ENCODE data around the gene NFIB. TPM values are rescaled to one million over a fixed set of nuclear protein-coding genes. Genes with fewer than 3 reads are reported as not detected.

NFIB gene
- total and polyA plus RNA-seq, 2 of the 4 experiments (the other 2 are of a cell fraction): 1.4 to 2.0 TPM

DNA sequence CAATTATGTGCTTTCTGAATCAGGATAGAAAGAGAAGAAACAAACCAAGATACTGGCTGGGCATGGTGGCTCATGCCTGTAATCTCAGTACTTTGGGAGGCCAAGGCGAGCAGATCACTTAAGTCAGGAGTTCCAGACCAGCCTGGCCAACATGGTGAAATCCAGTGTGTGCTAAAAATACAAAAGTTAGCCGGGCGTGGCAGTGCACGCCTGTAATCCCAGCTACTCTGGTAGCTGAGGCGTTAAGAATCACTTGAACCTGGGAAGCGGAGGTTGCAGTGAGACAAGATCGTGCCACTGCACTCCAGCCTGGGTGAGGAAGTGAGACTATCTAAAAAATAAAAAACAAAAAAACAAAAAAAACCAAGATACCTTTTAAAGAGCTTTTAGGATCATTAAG, 214.2 kb downstream of the NFIB start:
- Histone ChIP-seq H3K9me1 (ENCODE audit: insufficient read depth, low read length) (no peaks in the 10 kb centered on the region), H3K4me1 (ENCODE audit: control insufficient read depth, insufficient read depth, low read length) (no peaks in the 10 kb centered on the region), H3K9me3 (ENCODE audit: control insufficient read depth, insufficient read depth, low read length) (no peaks in the 10 kb centered on the region), H3K27me3 (ENCODE audit: control insufficient read depth, insufficient read depth, low read length) (peaks cover 5% of the 10 kb centered on the region), H2BK120ac (ENCODE audit: low read depth, low read length) (no peak overlapping the region), H2AK9ac (replicated peaks; ENCODE audit: low read depth, low read length, poor library complexity) (no peak overlapping the region), H3K56ac (ENCODE audit: extremely low read depth, insufficient read depth, low read length) (no peak overlapping the region), H3K36me3 (ENCODE audit: control insufficient read depth, insufficient read depth, low read length) (no peaks in the 10 kb centered on the region), H2BK20ac (ENCODE audit: low read depth, low read length) (no peak overlapping the region), H2BK5ac (ENCODE audit: low read depth, low read length, poor library complexity, severe bottlenecking) (no peak overlapping the region), H3K4me2 (ENCODE audit: low read depth, low read length) (no peak overlapping the region), H3K79me1 (ENCODE audit: low read depth in 1 of 2, low read length in 2 of 2) (no peaks in the 10 kb centered on the region), H3K27ac (ENCODE audit: insufficient read depth, low read length) (no peak overlapping the region), H3K23ac (ENCODE audit: low read depth, low read length) (no peak overlapping the region), H4K20me1 (ENCODE audit: insufficient read depth, low read length) (no peaks in the 10 kb centered on the region), H3K18ac (ENCODE audit: low read depth, low read length) (no peak overlapping the region), H2AK5ac (ENCODE audit: low read depth, low read length) (no peak overlapping the region), H4K5ac (ENCODE audit: low read depth, low read length) (no peak overlapping the region), H2AFZ (replicated peaks; ENCODE audit: low read length, poor library complexity) (no peak overlapping the region), H3K4ac (ENCODE audit: low read depth, low read length) (no peak overlapping the region), H2BK15ac (ENCODE audit: low read depth, low read length) (no peak overlapping the region), H4K91ac (ENCODE audit: insufficient read depth, low read depth, low read length) (no peak overlapping the region), H3K4me3 (ENCODE audit: insufficient read depth, low read depth, low read length) (no peak overlapping the region), H3K9ac (ENCODE audit: low read depth, low read length) (no peak overlapping the region), H4K8ac (ENCODE audit: low read depth in 2 of 2, low read length in 2 of 2) (no peak overlapping the region), H3K14ac (replicated peaks; ENCODE audit: low read depth, low read length) (no peak overlapping the region)
- ATAC-seq (ENCODE audit: low read depth): no peak
- in situ Hi-C loops (cut with MboI; ENCODE audit: low sequenced_read_pairs) (no loop called here), intact Hi-C loops (cut with micrococcal nuclease) (loop anchor here (5.0 to 10.0 kb wide), 2 partner anchors 223 to 335 kb away; no protein-coding TSS in a partner anchor), dilution Hi-C loops (cut with HindIII; ENCODE audit: low sequenced_read_pairs, unreplicated experiment) (no loop called here)
- BruUV-seq (replicated peaks): no TSS peak
- CTCF ChIA-PET: no interaction called here
- no peak for TF ChIP-seq MAZ (IDR thresholded peaks at IDR 0.05; ENCODE audit: borderline replicate concordance, low read depth, low read length)
- no peak for TF ChIP-seq RFX5 (IDR thresholded peaks at IDR 0.05; ENCODE audit: low read depth, low read length)
- TF ChIP-seq BHLHE40 (IDR thresholded peaks at IDR 0.05; ENCODE audit: low read depth, low read length): no peak
- TF ChIP-seq FOS (IDR thresholded peaks at IDR 0.05; ENCODE audit: low read depth, low read length): no peak
- TF ChIP-seq, protein P1, sequence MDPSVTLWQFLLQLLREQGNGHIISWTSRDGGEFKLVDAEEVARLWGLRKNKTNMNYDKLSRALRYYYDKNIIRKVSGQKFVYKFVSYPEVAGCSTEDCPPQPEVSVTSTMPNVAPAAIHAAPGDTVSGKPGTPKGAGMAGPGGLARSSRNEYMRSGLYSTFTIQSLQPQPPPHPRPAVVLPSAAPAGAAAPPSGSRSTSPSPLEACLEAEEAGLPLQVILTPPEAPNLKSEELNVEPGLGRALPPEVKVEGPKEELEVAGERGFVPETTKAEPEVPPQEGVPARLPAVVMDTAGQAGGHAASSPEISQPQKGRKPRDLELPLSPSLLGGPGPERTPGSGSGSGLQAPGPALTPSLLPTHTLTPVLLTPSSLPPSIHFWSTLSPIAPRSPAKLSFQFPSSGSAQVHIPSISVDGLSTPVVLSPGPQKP (IDR thresholded peaks at IDR 0.05; ENCODE audit: borderline replicate concordance, low read depth, low read length): no peak
- no peak for TF ChIP-seq CHD1 (IDR thresholded peaks at IDR 0.05; ENCODE audit: low read depth, low read length)
- TF ChIP-seq, protein P2, sequence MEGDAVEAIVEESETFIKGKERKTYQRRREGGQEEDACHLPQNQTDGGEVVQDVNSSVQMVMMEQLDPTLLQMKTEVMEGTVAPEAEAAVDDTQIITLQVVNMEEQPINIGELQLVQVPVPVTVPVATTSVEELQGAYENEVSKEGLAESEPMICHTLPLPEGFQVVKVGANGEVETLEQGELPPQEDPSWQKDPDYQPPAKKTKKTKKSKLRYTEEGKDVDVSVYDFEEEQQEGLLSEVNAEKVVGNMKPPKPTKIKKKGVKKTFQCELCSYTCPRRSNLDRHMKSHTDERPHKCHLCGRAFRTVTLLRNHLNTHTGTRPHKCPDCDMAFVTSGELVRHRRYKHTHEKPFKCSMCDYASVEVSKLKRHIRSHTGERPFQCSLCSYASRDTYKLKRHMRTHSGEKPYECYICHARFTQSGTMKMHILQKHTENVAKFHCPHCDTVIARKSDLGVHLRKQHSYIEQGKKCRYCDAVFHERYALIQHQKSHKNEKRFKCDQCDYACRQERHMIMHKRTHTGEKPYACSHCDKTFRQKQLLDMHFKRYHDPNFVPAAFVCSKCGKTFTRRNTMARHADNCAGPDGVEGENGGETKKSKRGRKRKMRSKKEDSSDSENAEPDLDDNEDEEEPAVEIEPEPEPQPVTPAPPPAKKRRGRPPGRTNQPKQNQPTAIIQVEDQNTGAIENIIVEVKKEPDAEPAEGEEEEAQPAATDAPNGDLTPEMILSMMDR (conservative IDR thresholded peaks at IDR 0.05; ENCODE audit: low read depth, low read length): no peak
- no peak for TF ChIP-seq MAFK (IDR thresholded peaks at IDR 0.05; ENCODE audit: low read depth, low read length)
- TF ChIP-seq POLR2A (IDR thresholded peaks at IDR 0.05; ENCODE audit: low read depth, low read length): no peak
- TF ChIP-seq, protein P3, sequence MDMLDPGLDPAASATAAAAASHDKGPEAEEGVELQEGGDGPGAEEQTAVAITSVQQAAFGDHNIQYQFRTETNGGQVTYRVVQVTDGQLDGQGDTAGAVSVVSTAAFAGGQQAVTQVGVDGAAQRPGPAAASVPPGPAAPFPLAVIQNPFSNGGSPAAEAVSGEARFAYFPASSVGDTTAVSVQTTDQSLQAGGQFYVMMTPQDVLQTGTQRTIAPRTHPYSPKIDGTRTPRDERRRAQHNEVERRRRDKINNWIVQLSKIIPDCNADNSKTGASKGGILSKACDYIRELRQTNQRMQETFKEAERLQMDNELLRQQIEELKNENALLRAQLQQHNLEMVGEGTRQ (IDR thresholded peaks at IDR 0.05; ENCODE audit: low read depth, low read length): no peak
- TF ChIP-seq RAD21 (IDR thresholded peaks at IDR 0.05; ENCODE audit: low read length): no peak
- TF ChIP-seq SMC3 (IDR thresholded peaks at IDR 0.05; ENCODE audit: low read depth, low read length): no peak
- no peak for TF ChIP-seq RCOR1 (IDR thresholded peaks at IDR 0.05; ENCODE audit: insufficient replicate concordance, low read length)
- no peak for TF ChIP-seq NFE2L2 (IDR thresholded peaks at IDR 0.05; ENCODE audit: low read depth, low read length)
- no peak for TF ChIP-seq MXI1 (IDR thresholded peaks at IDR 0.05; ENCODE audit: borderline replicate concordance, low read depth, low read length)
- TF ChIP-seq CEBPB (IDR thresholded peaks at IDR 0.05; ENCODE audit: low read depth, low read length): no peak
- no peak for DNase-seq
- POLR2A ChIA-PET (ENCODE audit: unreplicated experiment): no interaction called here
- 80% methylated on average over 1 of the region's 7 CpGs; no CpG with 5 or more reads in 1 of the 2 experiments for WGBS, 2 experiments (ENCODE audit: extremely low coverage in 2 of 2, insufficient read length in 1 of 2)
